ENCODE results near the gene HMGXB4. TPM values are rescaled to one million over a fixed set of nuclear protein-coding genes. Genes with fewer than 3 reads are reported as not detected.

HMGXB4 gene
- total RNA-seq, 1 donor from 2014 or later, result 6.8 TPM

DNA sequence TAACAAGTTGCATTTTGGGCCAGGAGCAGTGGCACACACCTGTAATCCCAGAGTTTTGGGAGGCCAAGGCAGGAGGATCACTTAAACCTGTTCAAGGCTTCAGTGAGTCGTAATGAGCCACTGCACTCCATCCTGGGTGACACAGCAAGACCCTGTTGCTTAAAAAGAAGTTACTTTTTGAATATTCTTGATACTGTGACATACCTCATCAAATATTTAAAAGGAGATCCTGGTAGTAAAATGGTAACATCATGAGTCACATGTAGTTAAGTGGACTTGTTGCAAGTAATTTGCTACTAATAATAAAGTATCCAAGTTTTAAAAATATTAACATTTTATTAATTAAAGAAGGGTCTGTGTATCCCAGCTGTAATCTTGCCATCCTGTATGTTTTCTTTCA, 18.3 kb downstream of the HMGXB4 start:
- Histone ChIP-seq H3K27ac (no peak overlapping the region), H3K4me3 (no peak overlapping the region), H3K4me1 (no peaks in the 10 kb centered on the region), H3K36me3 (peaks cover 3 to 40% of the 10 kb centered on the region in 2 donors), H3K9me3 (no peaks in the 10 kb centered on the region), H3K27me3 (no peaks in the 10 kb centered on the region)
- no peak for DNase-seq (ENCODE audit: low spot score in 2 of 2)
- TF ChIP-seq, protein P1, sequence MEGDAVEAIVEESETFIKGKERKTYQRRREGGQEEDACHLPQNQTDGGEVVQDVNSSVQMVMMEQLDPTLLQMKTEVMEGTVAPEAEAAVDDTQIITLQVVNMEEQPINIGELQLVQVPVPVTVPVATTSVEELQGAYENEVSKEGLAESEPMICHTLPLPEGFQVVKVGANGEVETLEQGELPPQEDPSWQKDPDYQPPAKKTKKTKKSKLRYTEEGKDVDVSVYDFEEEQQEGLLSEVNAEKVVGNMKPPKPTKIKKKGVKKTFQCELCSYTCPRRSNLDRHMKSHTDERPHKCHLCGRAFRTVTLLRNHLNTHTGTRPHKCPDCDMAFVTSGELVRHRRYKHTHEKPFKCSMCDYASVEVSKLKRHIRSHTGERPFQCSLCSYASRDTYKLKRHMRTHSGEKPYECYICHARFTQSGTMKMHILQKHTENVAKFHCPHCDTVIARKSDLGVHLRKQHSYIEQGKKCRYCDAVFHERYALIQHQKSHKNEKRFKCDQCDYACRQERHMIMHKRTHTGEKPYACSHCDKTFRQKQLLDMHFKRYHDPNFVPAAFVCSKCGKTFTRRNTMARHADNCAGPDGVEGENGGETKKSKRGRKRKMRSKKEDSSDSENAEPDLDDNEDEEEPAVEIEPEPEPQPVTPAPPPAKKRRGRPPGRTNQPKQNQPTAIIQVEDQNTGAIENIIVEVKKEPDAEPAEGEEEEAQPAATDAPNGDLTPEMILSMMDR (IDR thresholded peaks at IDR 0.05), result no peak
- intact Hi-C loops (cut with DNase I), result no loop called here

GRCh38 chr22:35276019-35276418, 18.7 kb downstream of the HMGXB4 start:
- no peaks in the 10 kb centered on the region for H3K27me3 ChIP-seq
- no peak overlapping the region for H3K4me3 ChIP-seq
- H3K36me3 ChIP-seq, result peaks cover 3 to 37% of the 10 kb centered on the region in 2 donors
- TF ChIP-seq, protein P1 (IDR thresholded peaks at IDR 0.05), result no peak
- H3K4me1 ChIP-seq, result no peaks in the 10 kb centered on the region
- DNase-seq (ENCODE audit: low spot score in 2 of 2), result no peak
- H3K9me3 ChIP-seq, result no peaks in the 10 kb centered on the region
- intact Hi-C loops (cut with DNase I), result no loop called here
- H3K27ac ChIP-seq, result no peak overlapping the region

DNA sequence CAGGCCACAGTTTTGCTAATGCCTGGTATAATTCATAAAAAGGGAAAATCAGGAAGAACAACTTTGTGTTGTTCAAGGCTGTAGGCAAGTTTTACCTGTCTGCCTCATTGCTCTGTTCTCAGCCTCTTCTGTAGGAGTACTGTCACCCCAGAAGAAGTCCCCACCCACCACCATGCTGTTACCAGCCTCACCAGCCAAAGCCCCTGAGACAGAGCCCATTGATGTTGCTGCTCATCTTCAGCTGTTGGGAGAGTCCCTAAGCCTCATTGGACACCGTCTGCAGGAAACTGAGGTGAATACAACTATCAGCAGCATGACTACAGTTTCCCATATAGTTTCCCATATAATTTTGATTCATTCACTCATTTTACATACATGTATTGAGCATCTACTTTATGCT, 30.8 kb downstream of the HMGXB4 start:
- intact Hi-C loops (cut with DNase I), result no loop called here
- H3K27ac ChIP-seq, result no peak overlapping the region
- DNase-seq (ENCODE audit: low spot score in 2 of 2), result no peak
- H3K4me3 ChIP-seq, result no peak overlapping the region
- TF ChIP-seq, protein P1 (IDR thresholded peaks at IDR 0.05), result no peak
- H3K4me1 ChIP-seq, result no peaks in the 10 kb centered on the region
- H3K9me3 ChIP-seq, result no peaks in the 10 kb centered on the region
- no peaks in the 10 kb centered on the region for H3K27me3 ChIP-seq
- peaks cover 65 to 83% of the 10 kb centered on the region in 2 donors for H3K36me3 ChIP-seq

- no peak overlapping the region for H3K27ac ChIP-seq
- no peak overlapping the region for H3K4me3 ChIP-seq
- TF ChIP-seq, protein P1 (IDR thresholded peaks at IDR 0.05), result no peak
- H3K27me3 ChIP-seq, result no peaks in the 10 kb centered on the region
- H3K36me3 ChIP-seq, result peaks cover 46 to 64% of the 10 kb centered on the region in 2 donors
- no peak for DNase-seq (ENCODE audit: low spot score in 2 of 2)
- H3K9me3 ChIP-seq, result no peaks in the 10 kb centered on the region
- H3K4me1 ChIP-seq, result no peaks in the 10 kb centered on the region
- intact Hi-C loops (cut with DNase I), result no loop called here
These were observed 35.5 kb downstream of the HMGXB4 start for GRCh38 chr22:35292786-35293185.

DNA sequence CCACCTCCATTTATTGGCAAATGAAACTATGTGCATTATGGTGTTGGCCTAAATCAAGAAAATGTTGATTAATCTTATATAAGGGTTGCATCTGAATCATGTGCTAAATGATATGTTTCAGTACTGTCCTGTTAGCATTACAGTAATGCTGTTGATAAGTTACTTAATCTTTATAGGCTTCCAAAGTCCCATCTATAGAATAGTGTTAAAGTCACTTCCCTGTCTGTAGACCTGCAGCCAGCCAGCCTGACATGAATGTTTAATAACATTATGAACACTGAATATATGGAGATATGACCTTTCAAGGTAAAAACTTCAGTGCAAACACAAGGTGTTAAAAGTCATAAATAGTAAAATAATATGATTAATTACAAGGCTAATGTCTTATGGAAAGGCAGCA, 38.8 kb downstream of the HMGXB4 start:
- peaks cover 0 to 10% of the 10 kb centered on the region in 2 donors for H3K4me1 ChIP-seq
- DNase-seq (ENCODE audit: low spot score in 2 of 2), result no peak
- no peak overlapping the region for H3K4me3 ChIP-seq
- TF ChIP-seq, protein P1 (IDR thresholded peaks at IDR 0.05), result no peak
- peaks cover 21 to 33% of the 10 kb centered on the region in 2 donors for H3K36me3 ChIP-seq
- H3K9me3 ChIP-seq, result no peaks in the 10 kb centered on the region
- intact Hi-C loops (cut with DNase I), result no loop called here
- no peaks in the 10 kb centered on the region for H3K27me3 ChIP-seq
- no peak overlapping the region for H3K27ac ChIP-seq

DNA sequence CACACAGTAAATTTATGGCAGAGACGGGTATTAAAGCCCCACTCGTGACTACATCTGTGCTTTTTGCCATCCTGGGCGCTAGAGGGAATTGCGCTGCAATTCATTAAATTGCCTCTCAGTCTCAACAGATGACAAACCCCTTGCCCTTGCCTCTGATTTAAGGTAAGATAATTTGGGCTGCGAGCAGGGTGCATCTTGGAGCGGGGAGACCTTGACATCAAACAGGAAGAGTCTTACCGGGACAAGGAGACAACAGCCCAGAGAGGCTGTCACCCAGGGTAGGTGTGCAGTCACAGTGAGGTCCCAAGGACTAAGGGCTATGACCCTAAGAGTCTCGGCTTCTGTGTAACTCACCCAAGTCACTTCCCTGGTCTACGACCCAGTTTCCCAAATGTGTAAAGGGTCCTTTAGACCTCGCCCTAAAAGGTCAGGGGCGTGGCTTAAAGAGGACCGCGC, 42.0 kb downstream of the HMGXB4 start:
- Histone ChIP-seq H3K4me3 (peak overlapping the region; percentile 84 to 92), H3K27me3 (no peaks in the 10 kb centered on the region), H3K27ac (peak overlapping the region; percentile 96 to 99), H3K9me3 (no peaks in the 10 kb centered on the region), H3K4me1 (peaks cover 0 to 17% of the 10 kb centered on the region in 2 donors), H3K36me3 (peaks cover under 1 to 1% of the 10 kb centered on the region in 2 donors)
- intact Hi-C loops (cut with DNase I), result loop anchor here (2.0 kb wide), 1 partner anchor 40 kb away; no protein-coding TSS in a partner anchor
- TF ChIP-seq, protein P1 (IDR thresholded peaks at IDR 0.05), result peak in 1 of 3 experiments; percentile 26
- no peak for DNase-seq (ENCODE audit: low spot score in 2 of 2)
